GM12801 (cell line): ENCODE data around the gene NGF.

Source experiments
- CTCF ChIP-seq: IDR thresholded peaks from one replicate; pipeline ENCODE4 v1.5.1; 2011; ENCODE audit warnings: control low read depth; ENCODE audit not compliant: insufficient read length; ENCODE audit errors: extremely low read depth

Gene NGF

DNA sequence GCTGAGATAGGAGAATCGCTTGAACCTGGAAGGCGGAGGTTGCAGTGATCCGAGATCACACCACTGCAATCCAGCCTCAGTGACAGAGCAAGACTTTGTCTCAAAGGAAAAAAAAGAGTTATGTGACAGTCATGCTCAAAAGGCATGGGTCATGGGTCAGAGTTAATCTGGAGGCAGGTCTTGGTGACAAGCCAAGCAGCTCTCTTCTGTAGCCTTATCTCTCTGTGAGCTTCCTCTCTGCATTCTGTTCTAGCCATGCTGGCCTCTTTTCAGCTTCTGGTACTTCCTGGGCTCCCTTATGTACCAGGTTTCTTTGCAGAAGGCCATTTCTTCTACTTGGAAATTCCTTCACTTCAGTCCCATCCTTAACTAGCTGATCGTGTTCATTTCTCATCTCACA is 63.6 kb downstream of the NGF start:
- TF ChIP-seq CTCF, result no peak

DNA sequence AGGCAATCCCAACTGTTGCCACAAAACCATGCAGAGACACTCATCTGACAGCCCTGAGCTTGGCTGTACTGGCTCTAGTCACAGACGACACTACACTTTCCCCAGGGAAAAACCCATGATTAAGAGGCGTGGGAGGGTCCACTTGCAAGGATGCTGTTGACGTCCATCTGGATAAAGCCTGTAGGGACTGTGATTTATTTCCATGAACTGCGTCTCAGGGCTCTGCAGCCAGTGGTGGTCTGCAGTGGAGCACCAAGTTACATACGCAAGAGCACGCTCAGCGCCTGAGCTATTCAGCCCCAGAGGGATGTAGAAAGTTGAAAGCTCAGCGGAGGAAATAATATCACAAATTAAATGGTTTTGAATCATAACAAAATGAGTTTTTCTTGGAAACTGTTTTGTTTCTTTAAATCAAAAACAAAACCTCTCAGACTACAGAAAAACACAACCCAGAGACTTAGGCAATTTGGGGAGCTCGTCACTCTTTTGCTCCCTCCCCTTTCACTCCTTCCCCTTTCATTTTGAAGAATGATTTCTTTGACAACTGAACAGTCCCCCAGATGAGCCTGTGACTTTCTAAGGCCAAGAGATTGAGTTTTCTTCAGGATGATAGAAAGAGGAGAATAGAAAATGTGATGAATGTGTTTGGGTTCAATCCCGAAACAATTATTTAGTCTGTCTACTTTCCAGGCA is 71.2 kb downstream of the NGF start:
- TF ChIP-seq CTCF, result no peak

DNA sequence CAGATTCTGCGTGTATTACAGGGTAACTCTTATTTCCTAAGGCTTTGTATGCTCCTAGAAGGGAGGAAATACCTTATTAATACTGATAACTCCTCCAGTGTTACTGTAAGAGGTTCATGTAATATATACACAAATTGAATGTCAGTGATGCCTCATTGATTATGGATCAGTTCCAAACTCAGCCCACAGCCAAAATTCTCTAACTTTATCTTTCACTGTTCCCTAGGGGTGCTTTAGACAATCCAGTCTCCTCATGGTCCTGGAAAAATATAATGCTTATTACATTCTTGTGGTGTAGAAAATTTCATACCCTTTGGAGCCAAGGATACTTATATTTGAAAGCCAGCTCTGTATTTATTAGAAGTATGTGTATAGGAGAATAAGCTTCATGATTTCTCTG is 73.0 kb downstream of the NGF start:
- no peak for TF ChIP-seq CTCF

DNA sequence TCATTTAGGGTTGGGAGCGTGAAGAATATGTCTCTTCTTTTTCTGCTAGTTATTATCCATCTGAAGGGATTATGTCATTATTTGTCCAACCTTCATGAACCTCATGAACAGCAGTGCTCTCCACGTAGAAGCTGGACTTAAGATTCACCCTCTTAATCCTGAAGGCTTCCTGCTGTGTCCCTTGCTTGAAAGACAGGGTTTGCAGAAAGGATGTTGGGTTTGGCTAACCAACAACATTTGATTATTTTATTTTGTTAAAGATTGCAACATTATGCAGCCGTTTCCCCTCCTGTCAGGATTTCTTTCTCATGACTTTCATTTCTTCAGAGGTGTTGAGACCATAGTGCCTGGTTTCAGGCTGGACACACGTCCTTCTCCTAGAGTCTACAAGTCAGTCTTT is 75.2 kb downstream of the NGF start:
- TF ChIP-seq CTCF, result no peak

DNA sequence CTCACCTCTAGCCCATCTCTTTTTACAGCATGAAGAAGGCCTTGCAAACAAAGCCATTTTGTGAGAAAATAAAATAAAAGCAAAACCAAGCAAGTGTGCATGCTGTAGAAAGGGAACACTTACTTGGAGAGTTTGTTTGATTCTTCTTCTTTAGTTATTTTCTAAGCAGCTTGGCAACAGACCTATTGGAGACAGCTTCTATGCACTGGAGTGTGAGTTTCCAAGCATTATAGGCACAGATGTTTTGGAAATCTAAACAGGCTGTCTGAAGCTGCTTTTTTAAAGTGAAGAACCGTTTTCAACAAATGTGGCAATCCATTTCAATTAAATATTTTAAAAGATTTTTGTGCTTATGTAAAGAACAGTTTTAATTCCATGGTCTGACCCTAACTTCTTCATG is 76.6 kb downstream of the NGF start:
- TF ChIP-seq CTCF, result no peak

DNA sequence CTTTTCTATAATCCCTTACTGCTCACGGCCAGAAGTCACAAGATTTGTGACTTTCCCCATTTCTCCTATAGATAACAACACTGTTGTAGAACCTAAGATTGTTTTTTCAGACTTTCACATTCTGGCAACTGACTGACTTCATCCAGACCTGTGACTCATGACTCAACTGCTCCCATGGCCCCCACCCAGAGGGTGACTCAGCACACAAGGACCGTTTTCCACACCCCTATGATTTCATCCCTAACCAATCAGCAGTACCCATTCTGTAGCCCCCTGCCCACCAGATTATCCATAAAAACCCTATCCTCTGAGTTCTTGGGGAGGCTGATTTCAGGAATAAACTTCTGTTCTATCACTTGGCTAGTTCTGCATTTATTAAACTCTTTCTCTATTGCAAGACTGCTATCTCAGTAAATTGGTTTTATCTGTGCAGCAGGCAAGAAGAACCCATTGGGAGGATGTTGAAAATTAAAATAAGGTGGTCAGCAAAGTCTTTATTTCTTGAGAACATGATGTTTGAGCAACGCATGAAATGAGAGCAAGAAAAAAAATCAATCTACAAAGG is 79.7 kb downstream of the NGF start:
- no peak for TF ChIP-seq CTCF

- TF ChIP-seq CTCF, result no peak
Measured at GRCh38 chr1:115257591-115257990, 80.5 kb downstream of the NGF start.
